T-cell (primary cell): ENCODE measurements around the gene NAT8L. TPM values are rescaled to one million over a fixed set of nuclear protein-coding genes. Genes with fewer than 3 reads are reported as not detected.

ENCODE experiments used
- ATAC-seq, 4 experiments: fragments of 200-7000 bp in 3 of 4; fragments of 150-1000 bp in 1 of 4; cut with Tn5 transposase; replicated peaks in 1 of 4; 1 replicate in 3 of 4; 2 replicates in 1 of 4; pipeline ENCODE4 v1.10.0; 2021; ENCODE audit warnings: moderate library complexity in 3 of 4, mild to moderate bottlenecking in 2 of 4, moderate number of reproducible peaks in 1 of 4
- CTCF ChIA-PET, 2 donors: fragments of 300-600 bp; sonication (Branson Sonifier 250); formaldehyde crosslinking; loops; one replicate each; lab custom pipeline; 2022; ENCODE audit warnings: antibody characterized with exemption in 2 of 2; lab: Charles Lee
- POLR2A ChIA-PET, 2 donors: fragments of 300-600 bp; sonication (Branson Sonifier 250); formaldehyde crosslinking; loops; one replicate each; lab custom pipeline; 2022; ENCODE audit warnings: antibody characterized with exemption in 2 of 2; lab: Charles Lee
- DNase-seq, 35 experiments: peaks; one replicate each; pipeline versions ENCODE4 v3.0.0 to v3.0.0-alpha.2; 2013 to 2023
- H3K27ac ChIP-seq: one replicate; pipeline ENCODE4 v1.5.1; 2013; ENCODE audit warnings: low read length
- H3K27me3 ChIP-seq, 2 experiments: replicated peaks in 1 of 2; 1 replicate in 1 of 2; 2 replicates in 1 of 2; pipeline versions ENCODE4 v1.6.1 to v1.7.0; 2013; ENCODE audit warnings: low read length in 1 of 2, mixed read lengths in 1 of 2; ENCODE audit not compliant: control insufficient read depth in 2 of 2, insufficient read depth in 2 of 2; ENCODE audit errors: extremely low read depth in 1 of 2
- H3K36me3 ChIP-seq, 2 donors: 1 replicate in 1 of 2; 2 replicates in 1 of 2; pipeline versions ENCODE4 v1.6.1 to v1.7.0; 2013; ENCODE audit warnings: low read length in 1 of 2; ENCODE audit not compliant: control insufficient read depth in 2 of 2, insufficient read depth in 1 of 2; ENCODE audit errors: extremely low read depth in 1 of 2
- H3K4me1 ChIP-seq, 2 experiments: 1 replicate in 1 of 2; 2 replicates in 1 of 2; pipeline versions ENCODE4 v1.6.1 to v1.7.0; 2013; ENCODE audit warnings: low read length in 2 of 2, mixed read lengths in 1 of 2; ENCODE audit not compliant: insufficient read depth in 2 of 2, control insufficient read depth in 1 of 2; ENCODE audit errors: extremely low read depth in 1 of 2
- H3K4me3 ChIP-seq, 2 donors: 1 replicate in 1 of 2; 2 replicates in 1 of 2; pipeline versions ENCODE4 v1.5.1 to v1.7.0; 2013; ENCODE audit warnings: mild to moderate bottlenecking in 2 of 2, low read length in 1 of 2, moderate library complexity in 1 of 2; ENCODE audit not compliant: control insufficient read depth in 1 of 2; ENCODE audit errors: extremely low read depth in 1 of 2
- H3K9me3 ChIP-seq: 2 replicates; pipeline ENCODE4 v1.7.0; 2013
- H3K27ac Mint-ChIP-seq, 2 donors: one replicate each; pipeline ENCODE4 v1.8.0; 2020 to 2021; ENCODE audit warnings: mild to moderate bottlenecking in 2 of 2, mixed read lengths in 2 of 2
- H3K27me3 Mint-ChIP-seq, 2 donors: one replicate each; pipeline ENCODE4 v1.8.0; 2021 to 2022; ENCODE audit warnings: mixed read lengths in 2 of 2
- H3K36me3 Mint-ChIP-seq: one replicate; pipeline ENCODE4 v1.8.0; 2021; ENCODE audit warnings: mixed read lengths
- H3K4me1 Mint-ChIP-seq, 3 donors: one replicate each; pipeline ENCODE4 v1.8.0; 2020 to 2022; ENCODE audit warnings: mixed read lengths in 3 of 3, mild to moderate bottlenecking in 1 of 3
- H3K4me3 Mint-ChIP-seq, 3 donors: one replicate each; pipeline ENCODE4 v1.8.0; 2020 to 2022; ENCODE audit warnings: mild to moderate bottlenecking in 3 of 3, mixed read lengths in 3 of 3, moderate library complexity in 3 of 3
- H3K9me3 Mint-ChIP-seq, 3 donors: one replicate each; pipeline ENCODE4 v1.8.0; 2020 to 2022; ENCODE audit warnings: mixed read lengths in 3 of 3
- WGBS: methylation state at CpG from one replicate; pipeline ENCODE4 v1.1.5; 2013; ENCODE audit warnings: missing lambda C conversion rate; ENCODE audit not compliant: insufficient coverage; 5-methylcytosine and 5-hydroxymethylcytosine counted together
- total RNA-seq, 35 experiments: library from RNA in 6 of 35; stranded (reverse) in 6 of 35; fragments of 120-200 nt in 1 of 35; gene quantifications; one replicate each; pipeline versions ENCODE4 v1.2.1 to v1.2.4 and lab custom pipeline; 2013 to 2026

Gene NAT8L
- total RNA-seq, 5 donors from 2014 or later (not counting 1 experiment from before 2014, with no cell fraction given) = 0.06 to 0.35 (median 0.11) TPM; not detected in 1

DNA sequence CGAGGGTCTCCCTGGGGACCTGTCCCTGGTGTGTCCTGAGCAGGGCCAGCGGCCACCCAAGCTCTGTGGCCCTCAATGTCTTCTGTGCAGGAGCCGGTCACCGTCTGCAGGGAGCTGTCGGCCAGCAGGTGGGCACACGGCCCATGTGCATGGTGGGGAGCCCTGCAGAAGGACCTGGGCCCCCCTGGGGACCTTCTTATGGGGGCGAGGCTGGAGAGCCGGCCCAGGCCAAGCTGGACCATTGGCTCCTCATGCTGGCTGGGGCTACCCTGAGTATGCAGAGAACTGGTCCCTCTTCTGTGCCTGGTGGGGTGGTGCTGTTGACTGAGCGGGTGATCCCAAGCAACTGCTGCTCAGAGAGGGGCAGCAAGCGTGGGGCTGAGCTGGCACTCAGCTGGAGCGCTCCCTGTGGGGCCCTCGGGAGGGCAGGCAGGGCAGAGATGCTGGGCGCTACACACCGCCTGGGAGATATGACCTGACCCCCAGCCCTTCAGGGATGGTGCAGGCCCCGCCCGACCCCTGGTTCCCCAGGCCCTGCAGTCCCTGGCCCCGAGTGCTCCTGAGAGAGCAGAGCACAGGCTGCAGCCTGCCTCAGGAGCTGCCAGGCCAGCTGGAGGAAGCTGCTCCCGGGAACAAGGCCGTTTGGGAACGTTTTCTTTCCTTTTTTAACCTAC, 14.8 kb downstream of the NAT8L start:
- H3K36me3 Mint-ChIP-seq = no peaks in the 10 kb centered on the region
- ChIA-PET POLR2A (no interaction called here), CTCF (no interaction called here)
- Histone ChIP-seq H3K36me3 (no peaks in the 10 kb centered on the region), H3K27me3 (peaks cover 0 to 28% of the 10 kb centered on the region in 2 experiments), H3K9me3 (no peaks in the 10 kb centered on the region), H3K27ac (no peak overlapping the region), H3K4me1 (no peaks in the 10 kb centered on the region), H3K4me3 (no peak overlapping the region)
- no peak overlapping the region for H3K4me3 Mint-ChIP-seq
- H3K27ac Mint-ChIP-seq = no peak overlapping the region
- WGBS = 79% methylated on average over 17 of the region's 20 CpGs
- H3K4me1 Mint-ChIP-seq = no peaks in the 10 kb centered on the region
- no peaks in the 10 kb centered on the region for H3K9me3 Mint-ChIP-seq
- ATAC-seq = no peak
- H3K27me3 Mint-ChIP-seq = peaks cover 0 to 2% of the 10 kb centered on the region in 2 donors
- no peak for DNase-seq

- no peaks in the 10 kb centered on the region for H3K4me1 ChIP-seq
- no peak overlapping the region for H3K4me3 Mint-ChIP-seq
- H3K4me1 Mint-ChIP-seq = no peaks in the 10 kb centered on the region
- no peak overlapping the region for H3K27ac Mint-ChIP-seq
- ChIA-PET CTCF (no interaction called here), POLR2A (no interaction called here)
- no peak overlapping the region for H3K27ac ChIP-seq
- no peaks in the 10 kb centered on the region for H3K9me3 ChIP-seq
- H3K36me3 Mint-ChIP-seq = no peaks in the 10 kb centered on the region
- peaks cover 0 to 2% of the 10 kb centered on the region in 2 donors for H3K27me3 Mint-ChIP-seq
- no peaks in the 10 kb centered on the region for H3K9me3 Mint-ChIP-seq
- DNase-seq (no peak), ATAC-seq (no peak)
- peaks cover 0 to 24% of the 10 kb centered on the region in 2 experiments for H3K27me3 ChIP-seq
- H3K36me3 ChIP-seq = no peaks in the 10 kb centered on the region
- WGBS = 70% methylated on average over 9 of the region's 11 CpGs
- H3K4me3 ChIP-seq = no peak overlapping the region
Measured at GRCh38 chr4:2074588-2074987, 15.5 kb downstream of the NAT8L start.

GRCh38 chr4:2075171-2075986, 16.3 kb downstream of the NAT8L start:
- no peak for DNase-seq
- WGBS = 79% methylated on average over 12 of the region's 12 CpGs
- ChIA-PET POLR2A (no interaction called here), CTCF (no interaction called here)
- no peaks in the 10 kb centered on the region for H3K9me3 ChIP-seq
- no peaks in the 10 kb centered on the region for H3K4me1 ChIP-seq
- peaks cover 0 to 18% of the 10 kb centered on the region in 2 experiments for H3K27me3 ChIP-seq
- H3K36me3 Mint-ChIP-seq = no peaks in the 10 kb centered on the region
- no peak overlapping the region for H3K27ac Mint-ChIP-seq
- no peak overlapping the region for H3K27ac ChIP-seq
- no peak overlapping the region for H3K4me3 ChIP-seq
- H3K27me3 Mint-ChIP-seq = peaks cover 0 to 2% of the 10 kb centered on the region in 2 donors
- no peaks in the 10 kb centered on the region for H3K36me3 ChIP-seq
- H3K4me3 Mint-ChIP-seq = no peak overlapping the region
- H3K9me3 Mint-ChIP-seq = no peaks in the 10 kb centered on the region
- H3K4me1 Mint-ChIP-seq = no peaks in the 10 kb centered on the region
- ATAC-seq = no peak

DNA sequence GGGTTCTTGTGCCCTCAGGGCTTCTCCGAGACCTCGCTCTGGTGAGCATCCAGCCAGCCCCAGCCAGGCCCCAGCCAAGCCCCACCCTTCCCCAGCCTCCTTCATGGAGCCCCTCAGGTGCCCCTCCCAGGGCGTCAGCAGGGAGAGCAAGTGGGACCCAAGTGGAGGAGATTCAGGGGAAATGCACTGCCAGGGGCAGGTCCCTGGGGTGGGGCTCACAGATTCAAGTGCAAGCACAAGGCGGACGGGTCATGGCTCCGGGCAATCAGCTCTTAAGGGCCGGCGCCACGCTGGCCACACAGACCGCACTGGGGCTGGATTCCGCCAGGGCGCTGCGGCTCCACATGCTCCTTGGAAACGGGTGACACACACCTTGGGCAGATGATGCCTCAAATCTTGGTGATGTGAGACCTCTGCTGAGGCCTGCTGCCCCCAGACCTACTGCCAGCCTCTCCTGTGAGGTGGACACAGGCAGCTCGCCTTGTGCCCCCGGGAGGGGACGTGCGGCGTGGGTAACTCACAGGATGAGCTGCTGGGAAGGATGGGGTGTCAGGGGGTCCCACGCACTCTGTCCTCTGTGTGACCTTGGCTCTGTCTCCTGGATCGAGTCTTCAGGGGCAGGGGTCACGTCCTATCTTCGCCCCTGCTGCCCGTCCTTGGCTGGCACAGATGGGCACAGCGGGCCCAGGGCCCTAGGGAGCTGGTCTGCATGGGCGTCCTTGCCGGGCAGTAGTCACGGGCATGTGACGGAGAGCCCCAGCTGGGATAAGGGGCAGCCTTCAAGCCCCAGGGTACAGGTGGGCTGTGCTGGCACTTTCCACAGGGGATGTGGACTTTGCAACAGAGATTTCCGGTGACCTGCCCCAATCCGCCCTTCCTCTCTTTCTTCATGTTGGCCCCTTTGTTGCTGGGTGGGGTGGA, 17.1 kb downstream of the NAT8L start:
- DNase-seq = peak in 1 of 35 experiments; percentile 23
- no peaks in the 10 kb centered on the region for H3K4me1 Mint-ChIP-seq
- H3K9me3 ChIP-seq = no peaks in the 10 kb centered on the region
- H3K27me3 ChIP-seq = peaks cover 0 to 13% of the 10 kb centered on the region in 2 experiments
- H3K27ac ChIP-seq = no peak overlapping the region
- H3K27ac Mint-ChIP-seq = no peak overlapping the region
- no peaks in the 10 kb centered on the region for H3K27me3 Mint-ChIP-seq
- POLR2A ChIA-PET = no interaction called here
- no peak overlapping the region for H3K4me3 Mint-ChIP-seq
- WGBS = 89% methylated on average over 28 of the region's 31 CpGs
- no peaks in the 10 kb centered on the region for H3K36me3 Mint-ChIP-seq
- CTCF ChIA-PET = no interaction called here
- H3K4me3 ChIP-seq = no peak overlapping the region
- no peaks in the 10 kb centered on the region for H3K4me1 ChIP-seq
- H3K36me3 ChIP-seq = no peaks in the 10 kb centered on the region
- no peaks in the 10 kb centered on the region for H3K9me3 Mint-ChIP-seq
- ATAC-seq = no peak

DNA sequence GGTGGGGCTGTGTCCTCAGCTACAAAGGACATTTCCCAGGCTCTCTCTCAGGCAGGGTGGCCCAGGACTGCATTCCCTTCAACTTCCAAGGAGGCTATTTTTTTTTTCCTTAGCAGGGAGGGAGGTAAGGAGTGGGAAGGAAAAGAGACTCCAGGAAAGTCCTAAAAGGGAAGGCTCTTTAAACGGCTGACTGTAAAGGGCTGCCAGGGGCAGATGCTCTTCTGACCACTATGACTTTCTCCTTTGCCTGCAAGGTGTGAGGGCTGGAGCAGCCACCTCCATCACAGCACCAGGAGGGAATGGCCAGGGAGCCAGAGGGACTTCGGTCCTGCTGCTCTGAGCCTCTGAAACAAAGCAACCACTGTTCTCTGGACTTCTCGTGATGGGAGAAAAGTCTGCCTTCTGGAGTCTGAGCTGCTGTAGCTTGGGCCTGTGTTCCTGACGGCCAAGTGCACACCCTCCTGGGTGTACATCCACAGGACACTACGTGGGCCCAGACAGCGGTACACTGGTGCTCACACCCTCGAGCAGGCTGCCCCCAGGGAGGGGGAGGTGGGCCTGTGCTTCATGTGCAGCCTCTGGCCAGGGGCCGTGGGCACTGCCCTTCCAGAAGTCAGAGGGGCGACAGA, 17.9 kb downstream of the NAT8L start:
- no peaks in the 10 kb centered on the region for H3K36me3 ChIP-seq
- peaks cover 0 to 6% of the 10 kb centered on the region in 2 experiments for H3K27me3 ChIP-seq
- H3K4me1 ChIP-seq = no peaks in the 10 kb centered on the region
- DNase-seq (peak in 1 of 35 experiments; percentile 8), ATAC-seq (no peak)
- H3K4me3 Mint-ChIP-seq = no peak overlapping the region
- H3K27ac ChIP-seq = no peak overlapping the region
- ChIA-PET POLR2A (no interaction called here), CTCF (no interaction called here)
- H3K4me3 ChIP-seq = no peak overlapping the region
- H3K27ac Mint-ChIP-seq = no peak overlapping the region
- 79% methylated on average over 9 of the region's 9 CpGs for WGBS
- no peaks in the 10 kb centered on the region for H3K9me3 ChIP-seq
- no peaks in the 10 kb centered on the region for H3K9me3 Mint-ChIP-seq
- H3K36me3 Mint-ChIP-seq = no peaks in the 10 kb centered on the region
- H3K27me3 Mint-ChIP-seq = no peaks in the 10 kb centered on the region
- no peaks in the 10 kb centered on the region for H3K4me1 Mint-ChIP-seq
